Transverse colon (tissue), 4 donors: ENCODE data around the gene ADGRA3. TPM values are rescaled to one million over a fixed set of nuclear protein-coding genes. Genes with fewer than 3 reads are reported as not detected.

Experiments
- DNase-seq: peaks from one replicate; pipeline ENCODE4 v3.0.0-alpha.2; 2019
- H3K27ac ChIP-seq, 4 donors: fragments of 200-600 bp; sonication (generic); 2 replicates each; pipeline ENCODE4 v1.5.1; 2016 to 2018; ENCODE audit warnings: inconsistent platforms in 4 of 4
- H3K27me3 ChIP-seq: fragments of 200-600 bp; sonication (generic); 2 replicates; pipeline ENCODE4 v1.5.1; 2017; ENCODE audit warnings: inconsistent platforms
- H3K36me3 ChIP-seq, 4 donors: fragments of 200-600 bp; sonication (generic); 2 replicates each; pipeline ENCODE4 v1.5.1; 2017 to 2019; ENCODE audit warnings: inconsistent platforms in 4 of 4
- H3K4me1 ChIP-seq, 4 donors: fragments of 200-600 bp; sonication (generic); 2 replicates each; pipeline ENCODE4 v1.5.1; 2017 to 2020; ENCODE audit warnings: inconsistent platforms in 4 of 4
- H3K4me3 ChIP-seq, 4 donors: fragments of 200-600 bp; sonication (generic); 1 replicate in 1 of 4; 2 replicates in 3 of 4; pipeline versions ENCODE4 v1.5.1 to v1.6.1; 2017 to 2019; ENCODE audit warnings: inconsistent platforms in 4 of 4
- H3K9me3 ChIP-seq, 2 donors: fragments of 200-600 bp; sonication (generic); 2 replicates each; pipeline ENCODE4 v1.5.1; 2017 to 2019; ENCODE audit warnings: inconsistent platforms in 2 of 2
- EP300 ChIP-seq: sonication (generic); formaldehyde crosslinking; IDR thresholded peaks from one replicate; pipeline ENCODE4 v1.6.1; 2017; ENCODE audit warnings: antibody characterized with exemption, low read depth
- POLR2A ChIP-seq: fragments of 450-650 bp; IDR thresholded peaks from one replicate; pipeline ENCODE4 v1.6.1; 2016; ENCODE audit warnings: antibody characterized with exemption, mild to moderate bottlenecking, moderate library complexity
- POLR2AphosphoS5 ChIP-seq, 3 donors: sonication (generic); formaldehyde crosslinking; IDR thresholded peaks; one replicate each; pipeline ENCODE4 v1.6.1; 2016; ENCODE audit warnings: antibody characterized with exemption in 3 of 3
- WGBS, 2 donors: methylation state at CpG; one replicate each; pipeline ENCODE4 v1.1.5; 2018; ENCODE audit warnings: low coverage in 1 of 2; 5-methylcytosine and 5-hydroxymethylcytosine counted together
- in situ Hi-C, 4 donors: fragments of 200-750 bp; cut with MboI; loops; one replicate each; pipeline versions ENCODE4 v1.15.0 to v1.15.1; 2017; ENCODE audit warnings: low sequenced_read_pairs in 3 of 4, low pct_ligation_motif_present in 1 of 4, low pct_unique_long_range_greater_than_20kb in 1 of 4
- intact Hi-C: fragments of 100-400 bp; cut with DNase I; formaldehyde crosslinking; loops from one replicate; pipeline ENCODE4 v1.15.1; 2023; ENCODE audit warnings: low total_unique reads
- total RNA-seq, 4 donors: library from RNA; depleted of rRNA; stranded (reverse); fragments of >200 nt; gene quantifications; one replicate each; pipeline ENCODE4 v1.1.0, GENCODE V29; 2016
- TF ChIP-seq, protein P1 (sequence below), 5 experiments: fragments of 200-600 bp in 3 of 5; fragments of 450-650 bp in 2 of 5; sonication (generic) in 3 of 5; IDR thresholded peaks; 1 replicate in 2 of 5; 2 replicates in 3 of 5; pipeline ENCODE4 v1.5.1; 2016 to 2017; ENCODE audit warnings: antibody characterized with exemption in 5 of 5, inconsistent platforms in 3 of 5, mild to moderate bottlenecking in 2 of 5, moderate library complexity in 1 of 5

ADGRA3 gene
- total RNA-seq, 4 donors from 2014 or later = 76.7 to 126 (median 91.1) TPM

DNA sequence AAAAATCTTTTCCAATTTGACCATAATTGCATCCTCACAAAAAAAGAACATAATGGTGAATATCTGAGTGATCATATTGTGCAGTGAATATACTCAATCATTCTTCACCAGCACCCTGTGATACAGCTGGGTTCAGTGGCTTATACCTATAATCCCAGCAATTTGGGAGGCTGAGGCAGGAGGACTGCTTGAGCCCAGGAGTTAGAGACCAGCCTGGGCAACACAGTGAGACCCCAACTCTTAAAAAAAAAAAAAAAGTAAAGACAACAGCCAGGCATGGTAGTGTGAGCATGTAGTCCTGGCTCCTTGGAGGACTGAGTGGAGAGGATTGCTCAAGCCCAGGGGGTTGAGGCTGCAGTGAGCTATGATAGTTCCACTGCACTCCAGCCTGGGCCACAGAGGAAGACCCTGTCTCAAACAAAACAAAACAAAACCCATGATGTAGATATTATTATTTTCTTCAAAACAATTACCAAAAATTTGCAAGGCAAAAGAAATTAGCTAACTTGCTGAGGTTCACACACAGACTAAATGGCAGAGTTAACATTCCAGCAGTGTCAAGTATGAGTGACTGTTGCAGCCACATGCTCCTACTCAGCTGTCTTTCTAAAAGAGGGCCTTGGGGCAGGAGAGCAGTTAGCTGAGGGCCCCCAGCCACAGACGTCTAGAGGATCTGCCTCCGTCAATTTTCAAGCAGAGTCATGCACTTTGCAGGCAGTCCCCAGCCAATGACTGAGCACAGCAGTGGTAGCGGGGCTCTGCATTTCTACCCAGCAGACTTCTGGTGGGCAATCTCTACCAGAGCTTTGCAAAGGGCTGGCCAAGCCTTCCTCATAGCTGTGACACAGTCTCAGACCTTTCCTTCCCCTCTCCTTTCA is 33.4 kb downstream of the ADGRA3 start:
- WGBS, 2 donors = 70 to 87% methylated on average over 2 to 3 of the region's 3 CpGs
- intact Hi-C loops = no loop called here
- H3K36me3 ChIP-seq = no peaks in the 10 kb centered on the region
- in situ Hi-C loops = no loop called here
- TF ChIP-seq POLR2AphosphoS5 (IDR thresholded peaks at IDR 0.05) = no peak
- no peak for TF ChIP-seq EP300
- TF ChIP-seq, protein P1, sequence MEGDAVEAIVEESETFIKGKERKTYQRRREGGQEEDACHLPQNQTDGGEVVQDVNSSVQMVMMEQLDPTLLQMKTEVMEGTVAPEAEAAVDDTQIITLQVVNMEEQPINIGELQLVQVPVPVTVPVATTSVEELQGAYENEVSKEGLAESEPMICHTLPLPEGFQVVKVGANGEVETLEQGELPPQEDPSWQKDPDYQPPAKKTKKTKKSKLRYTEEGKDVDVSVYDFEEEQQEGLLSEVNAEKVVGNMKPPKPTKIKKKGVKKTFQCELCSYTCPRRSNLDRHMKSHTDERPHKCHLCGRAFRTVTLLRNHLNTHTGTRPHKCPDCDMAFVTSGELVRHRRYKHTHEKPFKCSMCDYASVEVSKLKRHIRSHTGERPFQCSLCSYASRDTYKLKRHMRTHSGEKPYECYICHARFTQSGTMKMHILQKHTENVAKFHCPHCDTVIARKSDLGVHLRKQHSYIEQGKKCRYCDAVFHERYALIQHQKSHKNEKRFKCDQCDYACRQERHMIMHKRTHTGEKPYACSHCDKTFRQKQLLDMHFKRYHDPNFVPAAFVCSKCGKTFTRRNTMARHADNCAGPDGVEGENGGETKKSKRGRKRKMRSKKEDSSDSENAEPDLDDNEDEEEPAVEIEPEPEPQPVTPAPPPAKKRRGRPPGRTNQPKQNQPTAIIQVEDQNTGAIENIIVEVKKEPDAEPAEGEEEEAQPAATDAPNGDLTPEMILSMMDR (IDR thresholded peaks at IDR 0.05) = no peak
- TF ChIP-seq POLR2A = no peak
- no peak overlapping the region for H3K27ac ChIP-seq
- H3K4me3 ChIP-seq = no peak overlapping the region
- H3K9me3 ChIP-seq = no peaks in the 10 kb centered on the region
- DNase-seq = no peak
- H3K4me1 ChIP-seq = peaks cover 9 to 59% (median 26%) of the 10 kb centered on the region in 4 donors
- H3K27me3 ChIP-seq = no peaks in the 10 kb centered on the region

DNA sequence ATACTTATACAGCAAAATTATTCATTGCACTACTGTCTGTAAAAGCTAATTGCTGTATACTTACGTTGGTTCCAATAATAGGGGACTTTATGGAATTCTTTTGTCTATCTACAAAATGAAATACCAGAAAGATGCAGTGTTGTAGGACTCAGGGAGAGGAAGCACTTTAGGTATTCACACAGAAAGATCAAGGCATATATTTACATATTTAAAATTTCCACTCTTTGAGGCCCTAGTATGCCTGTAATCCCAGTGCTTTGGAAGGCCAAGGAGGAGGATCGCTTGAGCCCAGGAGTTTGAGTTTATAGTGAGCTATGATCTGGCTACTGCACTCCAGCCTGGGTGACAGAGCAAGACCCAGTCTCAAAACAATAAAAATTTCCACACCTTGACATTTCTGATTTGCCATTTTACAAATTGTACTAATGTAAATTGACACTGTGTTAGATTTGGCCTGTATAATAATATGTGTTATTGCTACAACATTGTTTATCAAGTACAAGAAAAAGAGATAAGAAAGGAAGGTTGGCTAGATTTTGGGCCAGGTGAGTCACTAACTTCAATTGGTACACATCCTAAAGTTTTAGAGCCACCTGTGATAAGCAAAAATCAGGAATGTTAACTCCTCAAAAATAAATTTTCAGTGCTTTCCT is 35.1 kb downstream of the ADGRA3 start:
- peaks cover 9 to 69% (median 37%) of the 10 kb centered on the region in 4 donors for H3K4me1 ChIP-seq
- WGBS, 2 donors = 53 to 54% methylated on average over 2 of the region's 2 CpGs
- DNase-seq = no peak
- no peak overlapping the region for H3K4me3 ChIP-seq
- no peaks in the 10 kb centered on the region for H3K9me3 ChIP-seq
- H3K36me3 ChIP-seq = no peaks in the 10 kb centered on the region
- H3K27me3 ChIP-seq = no peaks in the 10 kb centered on the region
- peak overlapping the region; percentile 15 to 44 (median 34) for H3K27ac ChIP-seq
- TF ChIP-seq POLR2A = no peak
- no peak for TF ChIP-seq EP300
- no peak for TF ChIP-seq POLR2AphosphoS5 (IDR thresholded peaks at IDR 0.05)
- TF ChIP-seq, protein P1 (IDR thresholded peaks at IDR 0.05) = no peak
- in situ Hi-C loops = no loop called here
- intact Hi-C loops = no loop called here

- Histone ChIP-seq H3K4me3 (no peak overlapping the region), H3K27me3 (no peaks in the 10 kb centered on the region), H3K4me1 (peaks cover 6 to 60% (median 24%) of the 10 kb centered on the region in 4 donors), H3K9me3 (no peaks in the 10 kb centered on the region), H3K27ac (peak overlapping the region; percentile 22 to 70 (median 64)), H3K36me3 (no peaks in the 10 kb centered on the region)
- intact Hi-C loops (no loop called here), in situ Hi-C loops (no loop called here)
- TF ChIP-seq EP300 (no peak), POLR2A (no peak), POLR2AphosphoS5 (IDR thresholded peaks at IDR 0.05) (no peak)
- TF ChIP-seq, protein P1 (IDR thresholded peaks at IDR 0.05) = no peak
- no peak for DNase-seq
- 38 to 45% methylated on average over 2 of the region's 2 CpGs for WGBS, 2 donors
These were observed 37.4 kb downstream of the ADGRA3 start for GRCh38 chr4:22478426-22478825.

- no peaks in the 10 kb centered on the region for H3K27me3 ChIP-seq
- in situ Hi-C loops (no loop called here), intact Hi-C loops (no loop called here)
- no peaks in the 10 kb centered on the region for H3K9me3 ChIP-seq
- H3K36me3 ChIP-seq = peaks cover 0 to 3% (median 0%) of the 10 kb centered on the region in 4 donors
- H3K4me1 ChIP-seq = peaks cover 6 to 53% (median 20%) of the 10 kb centered on the region in 4 donors
- 65 to 66% methylated on average over 6 of the region's 6 CpGs for WGBS, 2 donors
- H3K27ac ChIP-seq = peak overlapping the region; percentile 22 to 70 (median 64)
- TF ChIP-seq EP300 = no peak
- no peak for TF ChIP-seq POLR2AphosphoS5 (IDR thresholded peaks at IDR 0.05)
- TF ChIP-seq POLR2A = no peak
- TF ChIP-seq, protein P1 (IDR thresholded peaks at IDR 0.05) = no peak
- no peak overlapping the region for H3K4me3 ChIP-seq
- DNase-seq = no peak
These were observed 38.1 kb downstream of the ADGRA3 start for GRCh38 chr4:22477813-22478182.
